GM15510 (cell line): ENCODE measurements around the gene GBGT1.

Experiments used
- POLR2A ChIP-seq: IDR thresholded peaks from 3 replicates; pipeline ENCODE4 v1.6.1; 2011; ENCODE audit warnings: borderline replicate concordance; ENCODE audit not compliant: insufficient read length; ENCODE audit errors: extremely low read depth

The GBGT1 gene

GRCh38 chr9:133200631-133201030 is 36.9 kb upstream of the GBGT1 start:
- no peak for TF ChIP-seq POLR2A

- TF ChIP-seq POLR2A: no peak
These were observed 36.1 kb upstream of the GBGT1 start for GRCh38 chr9:133199648-133200321.

GRCh38 chr9:133195029-133195428 is 31.3 kb upstream of the GBGT1 start:
- TF ChIP-seq POLR2A: no peak

- no peak for TF ChIP-seq POLR2A
These were observed 30.9 kb upstream of the GBGT1 start for GRCh38 chr9:133194597-133194996.

GRCh38 chr9:133191989-133192388 is 28.3 kb upstream of the GBGT1 start:
- no peak for TF ChIP-seq POLR2A

GRCh38 chr9:133189826-133190225 is 26.1 kb upstream of the GBGT1 start:
- no peak for TF ChIP-seq POLR2A

GRCh38 chr9:133188843-133189180 is 25.1 kb upstream of the GBGT1 start:
- TF ChIP-seq POLR2A: no peak

- no peak for TF ChIP-seq POLR2A
These were observed 24.5 kb upstream of the GBGT1 start for GRCh38 chr9:133188006-133188842.

GRCh38 chr9:133187561-133188005 is 23.9 kb upstream of the GBGT1 start:
- TF ChIP-seq POLR2A: no peak

- no peak for TF ChIP-seq POLR2A
These were observed 23.0 kb upstream of the GBGT1 start for GRCh38 chr9:133186736-133187135.

- TF ChIP-seq POLR2A: no peak
These were observed 21.3 kb upstream of the GBGT1 start for GRCh38 chr9:133184971-133185370.

- TF ChIP-seq POLR2A: no peak
These were observed 18.4 kb upstream of the GBGT1 start for GRCh38 chr9:133182151-133182550.

GRCh38 chr9:133181561-133181960 is 17.8 kb upstream of the GBGT1 start:
- TF ChIP-seq POLR2A: no peak

- TF ChIP-seq POLR2A: no peak
These were observed 17.2 kb upstream of the GBGT1 start for GRCh38 chr9:133180953-133181352.

GRCh38 chr9:133173056-133173455 is 9.3 kb upstream of the GBGT1 start:
- TF ChIP-seq POLR2A: no peak
